Activated B cell treated with CpG ODN at 0.5 μM for 24 hours (primary cell): ENCODE results near the gene SETD1B. TPM values are rescaled to one million over a fixed set of nuclear protein-coding genes. Genes with fewer than 3 reads are reported as not detected.

Experiments
- ATAC-seq: fragments of 200-7000 bp; cut with Tn5 transposase; one replicate; pipeline ENCODE4 v1.10.0; 2021; ENCODE audit warnings: low read depth, mild to moderate bottlenecking, moderate library complexity
- CTCF ChIA-PET: fragments of 350-600 bp; sonication (Branson Sonifier 250); formaldehyde crosslinking; loops from one replicate; lab custom pipeline; 2021; ENCODE audit warnings: antibody characterized with exemption; lab: Charles Lee
- POLR2A ChIA-PET: fragments of 350-600 bp; sonication (Branson Sonifier 250); formaldehyde crosslinking; loops from one replicate; lab custom pipeline; 2021; ENCODE audit warnings: antibody characterized with exemption; lab: Charles Lee
- DNase-seq: peaks from one replicate; pipeline ENCODE4 v3.0.0; 2022
- H3K27ac Mint-ChIP-seq: one replicate; pipeline ENCODE4 v1.8.0; 2020; ENCODE audit warnings: mixed read lengths
- H3K27me3 Mint-ChIP-seq: one replicate; pipeline ENCODE4 v1.8.0; 2021; ENCODE audit warnings: mixed read lengths
- H3K36me3 Mint-ChIP-seq: one replicate; pipeline ENCODE4 v1.8.0; 2021; ENCODE audit warnings: low read depth, mixed read lengths
- H3K4me1 Mint-ChIP-seq: one replicate; pipeline ENCODE4 v1.8.0; 2021; ENCODE audit warnings: mixed read lengths
- H3K4me3 Mint-ChIP-seq: one replicate; pipeline ENCODE4 v1.8.0; 2020; ENCODE audit warnings: mild to moderate bottlenecking, mixed read lengths
- H3K9me3 Mint-ChIP-seq: one replicate; pipeline ENCODE4 v1.8.0; 2020; ENCODE audit warnings: mixed read lengths
- CTCF ChIP-seq: fragments of 200-600 bp; IDR thresholded peaks from one replicate; pipeline ENCODE4 v1.8.0; 2022; ENCODE audit warnings: antibody characterized with exemption, mild to moderate bottlenecking
- intact Hi-C: fragments of 100-400 bp; cut with micrococcal nuclease; formaldehyde crosslinking; loops from one replicate; pipeline ENCODE4 v1.15.1; 2024
- total RNA-seq: library from RNA; stranded (reverse); gene quantifications from 2 replicates; pipeline ENCODE4 v1.2.3, GENCODE V29; 2022

The SETD1B gene
- total RNA-seq, 1 donor from 2014 or later = 40.3 TPM

GRCh38 chr12:121807642-121808347, 4.0 kb downstream of the SETD1B start:
- no peak for TF ChIP-seq CTCF
- no peaks in the 10 kb centered on the region for H3K9me3 Mint-ChIP-seq
- intact Hi-C loops = loop anchor here (1.0 kb wide), 1 partner anchor 12 kb away; no protein-coding TSS in a partner anchor
- ChIA-PET CTCF (interaction anchor here (14.3 kb wide), 1 partner anchor 13 kb away, joined by 635 read pairs; the partner anchor contains the start of gene RHOF), POLR2A (interaction anchor here (0.5 to 29.6 kb wide), 5 partner anchors 20 to 1311 kb away, joined by 3 to 1155 read pairs (median 4); partner anchors contain the start of genes RHOF and SETD1B)
- DNase-seq (no peak), ATAC-seq (no peak)
- peaks cover 51% of the 10 kb centered on the region for H3K36me3 Mint-ChIP-seq
- peaks cover 60% of the 10 kb centered on the region for H3K4me1 Mint-ChIP-seq
- H3K27me3 Mint-ChIP-seq = no peaks in the 10 kb centered on the region
- H3K27ac Mint-ChIP-seq = peak overlapping the region; percentile 46
- peak overlapping the region; percentile 32 for H3K4me3 Mint-ChIP-seq

- no peak for DNase-seq
- H3K27ac Mint-ChIP-seq = peak overlapping the region; percentile 6
- ATAC-seq = no peak
- H3K9me3 Mint-ChIP-seq = no peaks in the 10 kb centered on the region
- H3K36me3 Mint-ChIP-seq = peaks cover 53% of the 10 kb centered on the region
- H3K4me1 Mint-ChIP-seq = peaks cover 67% of the 10 kb centered on the region
- no peak overlapping the region for H3K4me3 Mint-ChIP-seq
- no peak for TF ChIP-seq CTCF
- H3K27me3 Mint-ChIP-seq = no peaks in the 10 kb centered on the region
- POLR2A ChIA-PET = interaction anchor here (29.6 kb wide), 1 partner anchor 21 kb away, joined by 1155 read pairs; the partner anchor contains the start of genes RHOF and SETD1B
- intact Hi-C loops = no loop called here
- CTCF ChIA-PET = interaction anchor here (14.3 kb wide), 1 partner anchor 14 kb away, joined by 635 read pairs; the partner anchor contains the start of gene RHOF
Observed at GRCh38 chr12:121808623-121809022, 4.8 kb downstream of the SETD1B start.

GRCh38 chr12:121809712-121810116, 5.9 kb downstream of the SETD1B start:
- ChIA-PET POLR2A (interaction anchor here (29.6 kb wide), 1 partner anchor 22 kb away, joined by 1155 read pairs; the partner anchor contains the start of genes RHOF and SETD1B), CTCF (interaction anchor here (3.7 to 14.3 kb wide), 2 partner anchors 15 to 28 kb away, joined by 27 to 635 read pairs; partner anchors contain the start of gene RHOF)
- H3K36me3 Mint-ChIP-seq = peaks cover 57% of the 10 kb centered on the region
- H3K4me3 Mint-ChIP-seq = no peak overlapping the region
- DNase-seq (no peak), ATAC-seq (no peak)
- H3K9me3 Mint-ChIP-seq = no peaks in the 10 kb centered on the region
- intact Hi-C loops = no loop called here
- H3K27me3 Mint-ChIP-seq = no peaks in the 10 kb centered on the region
- no peak for TF ChIP-seq CTCF
- no peak overlapping the region for H3K27ac Mint-ChIP-seq
- peaks cover 68% of the 10 kb centered on the region for H3K4me1 Mint-ChIP-seq

DNA sequence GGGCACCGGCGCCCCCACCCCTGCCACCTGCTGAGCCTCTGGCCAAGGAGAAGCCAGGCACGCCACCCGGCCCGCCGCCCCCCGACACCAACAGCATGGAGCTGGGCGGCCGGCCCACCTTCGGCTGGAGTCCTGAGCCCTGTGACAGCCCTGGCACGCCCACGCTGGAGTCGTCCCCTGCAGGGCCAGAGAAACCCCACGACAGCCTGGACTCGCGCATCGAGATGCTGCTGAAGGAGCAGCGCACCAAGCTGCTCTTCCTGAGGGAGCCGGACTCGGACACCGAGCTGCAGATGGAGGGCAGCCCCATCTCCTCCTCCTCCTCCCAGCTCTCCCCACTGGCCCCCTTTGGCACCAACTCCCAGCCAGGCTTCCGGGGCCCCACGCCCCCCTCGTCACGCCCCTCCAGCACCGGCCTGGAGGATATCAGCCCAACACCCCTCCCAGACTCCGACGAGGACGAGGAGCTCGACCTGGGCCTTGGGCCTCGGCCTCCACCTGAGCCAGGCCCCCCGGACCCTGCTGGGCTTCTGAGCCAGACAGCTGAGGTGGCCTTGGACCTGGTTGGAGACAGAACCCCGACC, 6.5 kb downstream of the SETD1B start:
- ChIA-PET CTCF (interaction anchor here (0.9 to 14.3 kb wide), 10 partner anchors 9 to 348 kb away, joined by 3 to 635 read pairs (median 10); partner anchors contain the start of gene RHOF), POLR2A (interaction anchor here (0.7 to 29.6 kb wide), 2 partner anchors 22 to 252 kb away, joined by 3 to 1155 read pairs; partner anchors contain the start of genes RHOF and SETD1B)
- Mint-ChIP-seq H3K27ac (no peak overlapping the region), H3K4me1 (peaks cover 64% of the 10 kb centered on the region), H3K27me3 (no peaks in the 10 kb centered on the region), H3K36me3 (peaks cover 63% of the 10 kb centered on the region), H3K9me3 (no peaks in the 10 kb centered on the region), H3K4me3 (no peak overlapping the region)
- TF ChIP-seq CTCF = no peak
- intact Hi-C loops = no loop called here
- no peak for DNase-seq
- no peak for ATAC-seq
